Measurements from ENCODE around the gene RAB40AL.

RAB40AL gene

DNA sequence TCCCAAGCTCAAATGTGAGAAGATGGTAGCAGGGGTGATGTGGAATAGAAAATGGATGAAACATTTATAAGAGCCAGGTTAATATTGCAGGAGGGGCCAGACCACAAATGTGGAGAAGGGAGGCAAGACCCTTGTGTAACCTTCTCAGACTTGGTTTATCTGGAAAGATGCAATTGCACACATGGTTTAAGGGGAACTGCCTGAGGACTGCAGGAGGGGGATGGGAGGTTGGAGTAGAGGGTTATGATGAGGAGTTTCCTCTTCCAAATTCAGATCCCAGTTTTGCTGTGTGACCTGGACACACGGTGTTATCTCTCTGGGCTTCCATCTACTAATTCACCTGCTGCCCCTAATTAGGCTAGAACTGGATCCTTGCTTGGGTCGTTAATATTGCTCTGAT is 46.1 kb downstream of the RAB40AL start:
- Histone ChIP-seq H3K4me3 (no peak overlapping the region), H3K27ac (no peak overlapping the region)
- TF ChIP-seq, protein P1, sequence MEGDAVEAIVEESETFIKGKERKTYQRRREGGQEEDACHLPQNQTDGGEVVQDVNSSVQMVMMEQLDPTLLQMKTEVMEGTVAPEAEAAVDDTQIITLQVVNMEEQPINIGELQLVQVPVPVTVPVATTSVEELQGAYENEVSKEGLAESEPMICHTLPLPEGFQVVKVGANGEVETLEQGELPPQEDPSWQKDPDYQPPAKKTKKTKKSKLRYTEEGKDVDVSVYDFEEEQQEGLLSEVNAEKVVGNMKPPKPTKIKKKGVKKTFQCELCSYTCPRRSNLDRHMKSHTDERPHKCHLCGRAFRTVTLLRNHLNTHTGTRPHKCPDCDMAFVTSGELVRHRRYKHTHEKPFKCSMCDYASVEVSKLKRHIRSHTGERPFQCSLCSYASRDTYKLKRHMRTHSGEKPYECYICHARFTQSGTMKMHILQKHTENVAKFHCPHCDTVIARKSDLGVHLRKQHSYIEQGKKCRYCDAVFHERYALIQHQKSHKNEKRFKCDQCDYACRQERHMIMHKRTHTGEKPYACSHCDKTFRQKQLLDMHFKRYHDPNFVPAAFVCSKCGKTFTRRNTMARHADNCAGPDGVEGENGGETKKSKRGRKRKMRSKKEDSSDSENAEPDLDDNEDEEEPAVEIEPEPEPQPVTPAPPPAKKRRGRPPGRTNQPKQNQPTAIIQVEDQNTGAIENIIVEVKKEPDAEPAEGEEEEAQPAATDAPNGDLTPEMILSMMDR (IDR thresholded peaks at IDR 0.05): no peak
- no peak for DNase-seq (ENCODE audit: low spot score)

DNA sequence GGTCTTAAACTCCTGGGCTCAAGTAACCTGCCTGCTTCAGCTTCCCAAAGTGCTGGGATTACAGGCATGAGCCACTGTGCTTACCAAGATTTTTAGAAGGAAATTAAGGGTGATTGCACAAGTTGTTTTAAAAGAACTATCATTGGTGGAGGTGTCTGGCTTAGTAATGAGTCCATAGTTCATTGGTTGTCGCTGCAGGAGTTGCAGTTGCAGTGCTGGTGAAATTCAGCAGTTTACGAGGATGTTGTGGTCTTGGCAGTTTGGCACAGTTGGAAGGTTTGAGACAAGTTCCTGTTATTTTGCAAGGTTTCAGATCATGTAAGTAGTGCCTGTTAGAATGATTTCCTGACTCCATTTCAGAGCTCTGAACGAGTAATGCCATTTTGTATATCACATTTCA is 48.1 kb downstream of the RAB40AL start:
- no peak overlapping the region for H3K4me3 ChIP-seq
- DNase-seq (ENCODE audit: low spot score): no peak
- H3K27ac ChIP-seq: peak overlapping the region in 1 of 2 donors; percentile 41
- TF ChIP-seq, protein P1 (IDR thresholded peaks at IDR 0.05): no peak
